ENCODE results near the gene ARF3. TPM values are rescaled to one million over a fixed set of nuclear protein-coding genes. Genes with fewer than 3 reads are reported as not detected.
A peak's percentile ranks its signal among the peaks of the same experiment; 100 is the strongest.

The ARF3 gene
- total and polyA plus RNA-seq, 2 donors (not counting 1 experiment from before 2014, with no cell fraction given) = 28.1 to 182 TPM

- Histone ChIP-seq H3K27me3 (ENCODE audit: control insufficient read depth, insufficient read depth, low read length) (no peaks in the 10 kb centered on the region), H3K4me3 (replicated peaks in 1 of 4; ENCODE audit: control extremely low read depth in 1 of 4, insufficient read depth in 1 of 4, low read depth in 3 of 4, low read length in 4 of 4) (no peak overlapping the region), H3K4me1 (ENCODE audit: control insufficient read depth, extremely low read depth, insufficient read depth, low read length) (peaks cover 8% of the 10 kb centered on the region), H3K27ac (ENCODE audit: insufficient read depth, low read length) (no peak overlapping the region), H3K79me2 (ENCODE audit: control insufficient read depth, insufficient read depth, low read length) (no peaks in the 10 kb centered on the region), H3K4me2 (ENCODE audit: extremely low read depth, insufficient read depth, low read length) (no peak overlapping the region), H3K9me3 (ENCODE audit: control insufficient read depth, insufficient read depth, low read depth, low read length) (no peaks in the 10 kb centered on the region), H4K20me1 (ENCODE audit: control insufficient read depth, extremely low read depth, insufficient read depth, low read length) (no peaks in the 10 kb centered on the region), H2AFZ (ENCODE audit: low read length) (no peak overlapping the region), H3K9ac (ENCODE audit: insufficient read depth, low read length) (no peak overlapping the region), H3K36me3 (ENCODE audit: control insufficient read depth, insufficient read depth, low read length) (peaks cover 12% of the 10 kb centered on the region)
- DNase-seq (ENCODE audit: low read depth in 2 of 2) = peak; percentile 63 to 93
- TF ChIP-seq CTCF (conservative IDR thresholded peaks at IDR 0.05 in 1 of 2, IDR thresholded peaks at IDR 0.05 in 1 of 2; ENCODE audit: low read depth in 1 of 2, low read length in 2 of 2) (no peak), EZH2 (IDR thresholded peaks at IDR 0.05; ENCODE audit: low read length, missing control alignments) (no peak)
Observed at GRCh38 chr12:48927261-48927660, 30.0 kb downstream of the ARF3 start.

- H3K9me3 ChIP-seq (ENCODE audit: control insufficient read depth, insufficient read depth, low read depth, low read length) = no peaks in the 10 kb centered on the region
- H3K27me3 ChIP-seq (ENCODE audit: control insufficient read depth, insufficient read depth, low read length) = no peaks in the 10 kb centered on the region
- no peaks in the 10 kb centered on the region for H3K79me2 ChIP-seq (ENCODE audit: control insufficient read depth, insufficient read depth, low read length)
- H3K27ac ChIP-seq (ENCODE audit: insufficient read depth, low read length) = peak within 1 kb of the TSS; percentile 63
- H3K4me3 ChIP-seq (replicated peaks in 1 of 4; ENCODE audit: control extremely low read depth in 1 of 4, insufficient read depth in 1 of 4, low read depth in 3 of 4, low read length in 4 of 4) = peak within 1 kb of the TSS; percentile 50 to 99 (median 68)
- H3K9ac ChIP-seq (ENCODE audit: insufficient read depth, low read length) = peak within 1 kb of the TSS; percentile 77
- H4K20me1 ChIP-seq (ENCODE audit: control insufficient read depth, extremely low read depth, insufficient read depth, low read length) = no peaks in the 10 kb centered on the region
- H3K36me3 ChIP-seq (ENCODE audit: control insufficient read depth, insufficient read depth, low read length) = peaks cover 9% of the 10 kb centered on the region
- peak within 1 kb of the TSS; percentile 96 for H3K4me2 ChIP-seq (ENCODE audit: extremely low read depth, insufficient read depth, low read length)
- no peak for TF ChIP-seq EZH2 (IDR thresholded peaks at IDR 0.05; ENCODE audit: low read length, missing control alignments)
- no peak for TF ChIP-seq CTCF (conservative IDR thresholded peaks at IDR 0.05 in 1 of 2, IDR thresholded peaks at IDR 0.05 in 1 of 2; ENCODE audit: low read depth in 1 of 2, low read length in 2 of 2)
- peak; percentile 45 to 58 for DNase-seq (ENCODE audit: low read depth in 2 of 2)
- H2AFZ ChIP-seq (ENCODE audit: low read length) = peak within 1 kb of the TSS; percentile 70
- peaks cover 8% of the 10 kb centered on the region for H3K4me1 ChIP-seq (ENCODE audit: control insufficient read depth, extremely low read depth, insufficient read depth, low read length)
Observed at GRCh38 chr12:48925304-48926011, 31.8 kb downstream of the ARF3 start, which contains the start of gene FKBP11. Gene FKBP11 (minus strand): TSS chr12:48925492. CDS start chr12:48925428, 64 bp downstream.

- Histone ChIP-seq H3K27ac (ENCODE audit: insufficient read depth, low read length) (peak overlapping the region; percentile 63), H3K36me3 (ENCODE audit: control insufficient read depth, insufficient read depth, low read length) (peaks cover 9% of the 10 kb centered on the region), H3K4me3 (replicated peaks in 1 of 4; ENCODE audit: control extremely low read depth in 1 of 4, insufficient read depth in 1 of 4, low read depth in 3 of 4, low read length in 4 of 4) (peak overlapping the region; percentile 50 to 99 (median 68)), H3K9me3 (ENCODE audit: control insufficient read depth, insufficient read depth, low read depth, low read length) (no peaks in the 10 kb centered on the region), H3K79me2 (ENCODE audit: control insufficient read depth, insufficient read depth, low read length) (no peaks in the 10 kb centered on the region), H2AFZ (ENCODE audit: low read length) (peak overlapping the region; percentile 70), H3K4me2 (ENCODE audit: extremely low read depth, insufficient read depth, low read length) (peak overlapping the region; percentile 96), H3K9ac (ENCODE audit: insufficient read depth, low read length) (peak overlapping the region; percentile 77), H3K27me3 (ENCODE audit: control insufficient read depth, insufficient read depth, low read length) (no peaks in the 10 kb centered on the region), H3K4me1 (ENCODE audit: control insufficient read depth, extremely low read depth, insufficient read depth, low read length) (peaks cover 8% of the 10 kb centered on the region), H4K20me1 (ENCODE audit: control insufficient read depth, extremely low read depth, insufficient read depth, low read length) (no peaks in the 10 kb centered on the region)
- TF ChIP-seq EZH2 (IDR thresholded peaks at IDR 0.05; ENCODE audit: low read length, missing control alignments) (no peak), CTCF (conservative IDR thresholded peaks at IDR 0.05 in 1 of 2, IDR thresholded peaks at IDR 0.05 in 1 of 2; ENCODE audit: low read depth in 1 of 2, low read length in 2 of 2) (peak; percentile 32 to 63)
- DNase-seq (ENCODE audit: low read depth in 2 of 2) = peak; percentile 48 to 52
Observed at GRCh38 chr12:48924617-48925303, 32.5 kb downstream of the ARF3 start.
